NCI-H1930 (cell line): ENCODE results near the gene CHST12.

Experiments used
- DNase-seq, 2 experiments: peaks; one replicate each; lab custom pipeline; 2025; lab: John Stamatoyannopoulos, UW

Gene CHST12

DNA sequence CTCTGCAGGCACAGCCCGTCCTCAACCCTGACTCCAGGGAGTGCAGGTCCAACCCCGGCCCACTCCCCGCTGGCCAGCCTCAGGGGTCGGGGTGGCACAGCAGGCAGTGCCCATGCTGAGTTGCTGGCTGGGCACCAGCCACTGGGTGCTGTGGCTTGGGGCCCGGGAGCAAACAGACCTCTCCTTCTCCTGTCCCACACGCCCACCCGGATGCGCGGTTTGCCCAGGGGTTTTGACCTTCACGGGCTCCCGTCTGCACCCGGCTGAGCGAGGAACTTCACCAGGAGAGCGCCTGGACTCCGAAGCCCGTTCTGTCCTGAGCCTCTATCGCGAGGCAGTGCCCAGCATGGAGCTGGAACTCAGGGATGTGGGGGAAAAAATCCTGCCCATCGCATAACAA is 75.4 kb downstream of the CHST12 start:
- no peak for DNase-seq

DNA sequence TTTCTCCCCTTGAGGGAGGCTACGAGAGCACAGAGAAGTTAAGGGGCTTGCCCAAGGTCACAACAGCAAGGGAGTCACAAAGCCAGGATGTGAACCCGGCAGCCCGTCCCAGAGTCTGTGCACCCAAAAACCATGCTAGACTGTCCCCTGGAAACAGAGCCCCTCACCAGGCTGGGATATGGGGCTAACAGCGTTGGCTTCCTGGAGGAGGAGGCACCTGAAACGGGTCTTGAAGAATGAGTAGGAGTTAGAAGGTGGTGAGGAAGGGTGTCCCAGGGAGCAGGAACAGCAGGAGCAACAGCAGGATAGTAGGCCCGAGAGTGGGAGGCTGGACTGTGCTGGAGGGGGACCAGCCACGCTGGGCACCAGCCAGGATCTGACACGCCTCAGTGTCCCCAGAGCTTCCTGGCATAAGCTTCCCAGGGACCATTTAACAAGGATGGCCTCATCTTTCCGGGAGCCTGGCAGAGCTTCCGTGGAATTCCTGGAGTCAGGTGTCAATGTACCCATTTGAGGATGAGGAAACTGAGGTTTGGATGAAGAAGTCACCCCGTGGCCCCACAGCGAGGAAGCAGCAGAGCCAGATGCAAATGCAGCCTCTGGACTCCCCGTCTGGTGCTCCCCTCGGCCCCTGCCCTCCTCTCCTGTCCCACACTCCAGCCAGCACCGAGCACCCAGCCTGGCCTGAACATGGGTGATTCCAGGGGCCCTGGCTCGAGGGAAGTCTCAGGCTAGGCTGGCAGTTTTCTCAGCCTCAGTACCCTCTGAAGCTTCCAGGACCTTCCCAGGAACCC is 76.1 kb downstream of the CHST12 start:
- no peak for DNase-seq

DNA sequence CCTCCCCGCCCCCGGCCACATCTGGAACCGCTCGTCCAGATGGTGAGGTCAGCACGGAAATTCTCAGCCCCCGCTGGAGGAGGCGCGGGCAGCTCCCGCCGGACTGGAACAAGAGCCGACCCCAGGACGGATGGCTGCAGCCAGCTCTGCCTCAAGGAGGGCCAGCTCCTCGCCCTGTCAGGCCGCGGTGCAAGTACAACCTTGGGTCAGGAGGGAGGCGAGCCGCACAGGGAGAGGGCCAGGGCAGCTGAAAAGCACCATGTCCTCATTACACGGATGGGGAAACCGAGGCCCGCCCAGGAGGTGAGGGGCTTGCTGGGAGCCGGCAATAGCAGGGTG is 76.6 kb downstream of the CHST12 start:
- DNase-seq: no peak

DNA sequence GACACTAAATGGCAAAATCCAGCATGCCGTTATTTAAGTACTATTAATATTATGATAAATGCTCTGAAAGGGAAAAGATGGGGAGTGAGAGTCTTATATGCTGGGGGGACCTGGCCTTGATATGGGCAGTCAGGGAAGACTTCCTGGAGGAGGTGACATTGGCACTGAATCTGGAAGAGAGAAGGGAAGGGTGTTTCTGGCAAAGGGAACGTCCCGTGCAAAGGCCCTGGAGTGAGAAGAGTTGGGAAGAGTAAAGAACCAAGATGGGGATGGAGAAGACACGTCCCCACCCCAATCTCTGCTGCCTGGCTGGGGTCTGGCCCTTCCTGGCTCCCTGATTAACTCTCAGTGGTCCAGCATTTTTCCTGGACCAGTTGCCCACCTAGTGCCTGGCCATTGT is 77.8 kb downstream of the CHST12 start:
- DNase-seq: no peak

DNA sequence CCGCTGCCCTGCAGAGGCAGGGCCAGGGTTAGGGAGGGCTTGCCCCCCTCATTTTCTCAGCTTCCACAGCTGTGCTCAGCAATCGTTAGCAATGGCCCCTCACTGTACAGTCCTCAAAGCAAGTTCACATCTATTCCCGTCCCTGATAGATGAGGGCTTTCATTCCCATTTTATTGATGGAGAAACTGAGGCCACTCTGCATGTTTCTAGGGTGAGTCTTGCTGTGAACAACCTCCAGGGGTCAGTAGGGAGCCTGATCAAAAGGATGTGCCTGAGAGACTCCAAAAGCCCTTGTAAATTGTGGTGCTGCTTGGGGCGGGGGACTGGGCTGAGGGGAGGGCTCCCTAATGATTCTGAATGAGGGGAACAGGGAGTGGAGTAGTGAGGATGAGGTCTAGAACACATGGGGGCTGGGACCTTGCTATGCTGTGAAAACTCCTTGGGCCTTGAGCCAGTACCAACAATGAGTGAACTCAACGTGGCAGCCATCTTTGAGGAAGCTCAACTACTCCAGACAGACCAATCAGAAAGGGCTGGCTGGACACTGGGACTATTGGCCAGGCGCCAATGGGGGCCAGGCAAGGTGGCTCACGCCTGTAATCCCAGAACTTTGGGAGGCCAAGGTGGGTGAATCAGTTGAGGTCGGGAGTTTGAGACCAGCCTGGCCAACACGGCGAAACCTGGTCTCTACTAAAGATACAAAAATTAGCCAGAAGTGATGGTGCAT is 79.5 kb downstream of the CHST12 start:
- no peak for DNase-seq

DNA sequence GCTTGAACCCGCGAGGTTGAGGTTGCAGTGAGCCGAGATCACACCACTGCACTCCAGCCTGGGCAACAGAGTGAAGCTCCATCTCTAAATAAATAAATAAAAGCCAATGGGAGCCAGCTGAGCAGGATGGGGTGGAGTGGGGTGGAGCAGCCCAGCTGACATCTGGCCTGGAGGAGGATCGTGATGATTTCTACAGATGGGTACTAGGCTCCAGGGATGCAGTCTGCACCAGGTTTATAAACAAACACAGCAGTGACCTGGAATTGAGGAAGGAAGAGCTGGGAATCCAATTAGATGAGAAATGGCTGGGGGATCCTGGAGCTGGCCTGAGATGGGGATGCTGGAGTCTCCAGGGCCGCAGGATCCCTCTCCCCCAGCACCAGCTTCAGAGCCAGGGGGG is 80.1 kb downstream of the CHST12 start:
- no peak for DNase-seq

DNA sequence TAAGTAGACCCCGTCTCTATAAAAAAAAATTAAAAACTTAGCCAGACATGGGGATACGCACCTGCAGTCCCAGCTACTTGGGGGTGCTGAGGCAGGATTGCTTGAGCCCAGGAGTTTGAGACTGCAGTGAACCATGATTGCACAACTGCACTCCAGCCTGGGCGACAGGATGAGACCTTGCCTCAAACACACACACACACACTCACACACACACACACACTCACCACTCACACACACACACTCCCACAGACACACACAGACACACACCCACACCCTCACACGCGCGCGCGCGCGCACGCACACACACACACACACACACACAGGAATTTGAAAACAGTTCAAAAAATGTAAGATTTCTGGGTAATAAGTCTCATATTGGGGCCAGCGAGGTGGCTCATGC is 81.5 kb downstream of the CHST12 start:
- DNase-seq: no peak

DNA sequence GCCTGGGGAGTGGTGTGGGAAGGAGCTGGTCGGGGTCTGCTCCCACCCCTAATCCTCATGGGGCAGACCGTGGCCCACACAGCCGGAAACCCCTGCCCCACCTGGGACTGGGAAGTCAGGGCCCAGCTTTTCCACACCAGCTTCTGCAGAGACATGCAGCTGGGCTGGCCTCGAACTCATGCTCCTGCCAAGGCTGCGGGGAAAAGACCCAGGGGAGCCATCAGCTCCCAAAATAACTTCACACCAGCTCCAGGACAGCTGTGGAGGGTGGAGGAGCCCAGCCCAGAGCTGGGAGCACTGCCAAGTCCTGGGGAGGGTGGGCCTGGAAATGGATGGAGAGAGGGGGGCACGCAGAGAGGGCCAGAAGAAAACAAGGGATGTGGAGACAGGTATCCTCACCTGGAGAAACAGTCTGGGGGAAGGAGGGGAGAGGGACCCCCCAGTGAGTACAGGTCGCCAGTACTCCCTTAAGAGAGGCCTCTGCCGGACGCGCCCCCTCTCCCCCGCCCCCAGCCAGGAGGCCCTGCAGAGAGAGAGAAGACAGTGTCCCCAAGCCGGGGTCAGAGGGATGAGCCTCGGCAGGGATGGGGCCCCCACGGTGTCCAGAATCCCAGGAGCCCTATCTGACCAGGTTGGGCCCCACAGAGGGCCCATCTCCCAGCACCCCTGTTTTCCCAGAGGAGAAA is 84.3 kb downstream of the CHST12 start:
- no peak for DNase-seq

DNA sequence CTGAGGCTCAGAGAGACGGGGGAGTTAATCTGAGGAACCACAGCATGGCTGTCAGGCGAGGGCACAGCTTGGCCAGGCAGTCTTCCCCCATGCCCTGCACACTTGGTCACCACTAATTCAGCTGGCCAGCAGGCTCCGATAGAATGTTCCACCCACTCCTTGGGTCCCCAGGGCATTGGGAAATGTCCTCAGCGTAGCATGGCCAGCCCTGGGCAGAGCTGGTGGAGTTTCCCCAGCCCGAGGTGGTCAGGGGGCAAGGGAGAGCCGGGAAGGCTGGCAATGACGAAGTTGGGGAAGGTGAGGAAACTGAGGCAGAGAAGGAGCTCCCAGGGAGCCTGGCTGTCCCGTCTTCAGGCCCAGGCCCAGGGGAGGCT is 84.8 kb downstream of the CHST12 start:
- no peak for DNase-seq

DNA sequence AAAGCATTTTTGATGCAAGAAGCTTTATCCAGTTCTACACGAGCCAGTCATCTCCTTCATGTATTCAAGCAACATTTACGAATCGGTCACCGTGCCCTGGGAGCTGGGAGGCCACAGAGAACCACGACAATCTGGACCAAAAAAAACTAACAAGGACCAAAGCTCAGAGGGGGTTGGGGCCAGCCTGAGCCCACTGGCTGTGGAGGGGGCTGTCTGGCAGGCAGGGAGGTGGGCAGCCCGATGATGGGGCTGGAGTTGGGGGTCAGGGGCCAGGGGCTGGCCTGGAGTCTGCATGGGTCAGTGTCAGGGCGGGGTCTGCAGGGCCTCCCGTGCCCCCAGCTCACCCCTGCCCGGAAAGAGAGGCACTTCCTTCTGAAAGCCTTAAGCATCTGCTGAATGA is 85.3 kb downstream of the CHST12 start:
- no peak for DNase-seq

DNA sequence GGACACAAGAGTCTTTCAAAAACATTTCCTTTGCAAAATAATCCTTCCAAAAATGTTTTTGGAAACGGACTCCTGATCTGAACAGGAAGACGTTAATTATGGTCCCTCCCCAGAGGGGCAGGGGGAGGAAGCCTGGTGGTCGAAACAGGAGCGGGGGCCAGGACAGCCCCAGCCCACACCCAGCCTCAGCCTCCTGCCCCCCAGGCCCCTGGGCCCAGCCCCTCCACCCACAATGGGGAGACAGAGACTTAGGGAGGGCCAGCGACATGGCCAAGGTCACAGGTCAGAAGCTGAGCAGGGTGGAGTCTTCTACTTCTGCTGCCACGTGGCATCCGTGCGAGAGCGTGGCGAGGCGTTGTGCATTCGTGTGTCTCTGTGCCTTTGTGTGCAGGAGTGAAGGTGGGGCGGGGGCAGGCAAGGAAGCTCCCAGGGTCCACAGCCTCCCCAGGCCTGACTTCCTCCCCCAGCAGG is 86.8 kb downstream of the CHST12 start:
- DNase-seq: no peak

DNA sequence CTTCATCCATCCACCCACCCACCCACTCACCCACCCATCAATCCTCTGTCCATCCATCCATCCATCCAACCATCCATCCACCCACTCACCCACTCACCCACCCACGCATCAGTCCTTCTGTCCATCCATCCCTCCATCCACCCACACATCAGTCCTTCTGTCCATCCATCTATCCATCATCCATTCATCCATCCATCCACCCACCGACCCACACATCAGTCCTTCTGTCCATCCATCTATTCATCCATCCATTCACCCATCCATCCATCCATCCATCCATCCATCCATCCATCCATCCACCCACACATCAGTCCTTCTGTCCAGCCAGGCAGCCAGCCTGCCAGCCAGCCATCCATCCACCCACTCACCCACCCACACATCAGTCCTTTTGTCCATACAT is 88.6 kb downstream of the CHST12 start:
- DNase-seq: no peak

DNA sequence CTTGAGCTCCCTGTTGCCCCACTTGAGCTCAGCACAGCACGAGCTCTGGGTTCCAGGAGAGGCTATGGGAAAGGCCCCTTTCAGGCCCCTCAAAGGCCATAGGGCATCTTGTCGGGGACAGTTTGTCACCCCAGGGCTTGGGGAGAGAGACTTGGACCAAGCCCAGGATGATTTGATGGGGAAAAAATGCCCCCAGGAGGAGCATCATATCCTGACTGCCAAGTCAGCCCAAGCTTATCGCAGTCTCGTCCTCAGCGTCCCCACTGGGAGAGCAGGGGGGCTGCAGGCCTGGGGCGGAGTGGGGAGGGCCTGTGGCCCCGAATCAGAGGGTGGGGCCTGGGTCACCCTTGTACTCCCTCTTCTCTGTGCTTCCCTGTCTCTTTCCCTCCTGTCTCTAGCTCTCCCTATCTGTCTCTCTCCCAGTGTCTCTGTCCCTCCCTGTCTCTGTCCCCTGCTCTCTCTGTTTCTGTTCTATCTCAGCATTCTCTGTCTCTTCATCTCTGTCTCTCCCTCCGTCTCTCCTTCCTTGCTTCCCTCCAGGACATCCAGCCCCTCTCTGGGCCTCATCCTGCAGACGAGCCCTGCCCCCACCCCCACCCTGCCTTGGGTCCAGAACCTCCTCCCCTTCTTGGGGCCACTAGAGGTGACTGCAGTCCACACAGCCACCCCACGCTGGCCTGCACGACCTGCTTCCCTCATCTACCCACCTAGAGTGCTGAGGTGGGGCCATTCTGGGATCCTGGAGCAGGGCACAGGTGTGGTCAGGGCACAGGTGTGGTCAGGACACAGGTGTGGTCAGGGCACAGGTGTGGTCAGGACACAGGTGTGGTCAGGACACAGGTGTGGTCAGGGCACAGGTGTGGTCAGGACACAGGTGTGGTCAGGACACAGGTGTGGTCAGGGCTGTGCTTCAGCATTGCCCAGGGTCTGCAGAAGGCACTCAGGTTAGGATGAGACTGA is 90.1 kb downstream of the CHST12 start:
- no peak for DNase-seq

DNA sequence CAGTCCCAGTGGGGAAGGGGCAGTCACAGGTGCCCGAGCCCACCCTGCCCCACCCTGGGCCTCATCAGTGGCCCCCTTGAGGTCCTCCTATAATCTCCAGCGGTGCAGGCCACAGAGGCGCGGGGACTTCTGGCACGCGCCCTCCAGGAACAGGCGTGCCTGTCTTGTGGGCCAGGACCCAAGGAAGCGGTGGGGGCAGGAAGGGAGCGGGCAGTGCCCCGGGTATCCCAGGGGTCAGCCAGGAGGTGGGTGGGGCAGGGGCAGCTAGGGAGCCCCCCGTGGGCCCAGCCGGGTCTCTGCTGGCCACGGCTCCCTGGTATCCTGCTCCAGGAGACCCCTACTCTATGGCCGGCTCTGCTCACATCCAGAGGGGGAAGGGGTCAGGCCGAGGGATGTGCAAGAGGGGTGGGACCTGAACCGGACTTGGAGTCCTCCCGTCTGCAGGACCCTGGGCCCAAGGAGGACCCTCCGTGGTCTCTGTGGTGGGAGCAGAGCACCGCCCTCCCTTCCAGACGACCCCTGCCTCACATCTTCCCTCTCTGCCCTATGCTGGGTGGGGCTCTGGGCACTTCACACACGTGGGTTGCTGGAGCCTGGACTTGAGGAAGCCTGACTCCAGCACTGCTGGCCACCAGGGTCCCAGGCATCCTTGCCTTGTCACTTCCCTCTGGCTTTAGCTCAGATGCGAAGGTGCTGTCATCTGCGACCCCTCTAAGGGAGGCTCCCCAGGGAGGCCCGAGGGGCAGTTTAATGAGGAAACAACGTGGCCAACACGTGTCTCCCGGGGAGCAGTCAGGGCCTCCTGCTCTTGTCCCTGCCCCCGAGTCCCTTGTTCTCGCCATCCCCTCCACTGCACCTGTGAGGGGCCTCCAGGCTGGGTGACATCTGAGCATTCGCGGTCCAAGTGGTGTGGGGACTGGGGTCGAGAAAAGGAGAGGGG is 91.0 kb downstream of the CHST12 start:
- no peak for DNase-seq

DNA sequence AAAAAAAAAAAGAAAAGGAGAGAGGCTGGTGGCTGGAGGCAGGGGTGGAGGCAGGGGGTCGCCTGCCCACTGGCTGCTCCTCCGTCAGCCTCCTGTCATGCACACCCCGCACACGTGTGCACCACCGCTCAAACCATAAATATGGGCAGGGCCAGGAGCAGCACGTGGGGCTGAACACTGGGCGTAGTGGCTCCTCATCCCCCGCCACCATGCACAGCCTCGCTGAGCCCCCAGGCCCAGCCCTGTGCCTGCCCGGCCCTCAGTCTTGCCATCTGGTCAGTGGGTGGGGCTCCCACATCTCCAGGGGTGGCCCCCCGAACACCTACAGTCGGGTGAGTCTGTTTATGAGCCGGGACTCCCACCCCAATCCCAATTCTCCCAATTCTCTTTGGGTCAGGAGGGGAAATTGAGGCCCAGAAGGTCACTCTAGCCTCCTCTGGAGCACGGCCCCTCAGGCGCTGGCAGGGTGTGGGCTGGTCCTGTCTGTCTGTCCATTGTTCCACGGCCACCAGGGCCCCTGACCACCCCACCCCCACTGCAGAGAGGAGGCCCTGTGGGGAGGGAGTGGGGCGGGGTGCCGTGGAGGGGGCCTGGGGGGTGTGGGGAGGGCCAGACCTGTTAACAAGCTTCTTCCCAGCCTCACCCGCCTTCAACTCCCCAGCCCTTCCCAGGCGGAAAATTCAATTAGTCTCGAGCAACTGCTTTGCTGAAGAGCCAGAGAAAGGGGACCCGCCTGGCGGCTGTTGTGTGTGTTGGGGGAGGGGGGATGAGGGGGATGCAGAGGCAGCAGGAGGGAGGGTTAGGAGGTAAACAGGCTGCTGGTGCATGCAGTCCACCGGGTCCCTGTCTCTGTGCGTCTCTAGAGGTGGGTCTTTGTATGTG is 92.2 kb downstream of the CHST12 start:
- no peak for DNase-seq

DNA sequence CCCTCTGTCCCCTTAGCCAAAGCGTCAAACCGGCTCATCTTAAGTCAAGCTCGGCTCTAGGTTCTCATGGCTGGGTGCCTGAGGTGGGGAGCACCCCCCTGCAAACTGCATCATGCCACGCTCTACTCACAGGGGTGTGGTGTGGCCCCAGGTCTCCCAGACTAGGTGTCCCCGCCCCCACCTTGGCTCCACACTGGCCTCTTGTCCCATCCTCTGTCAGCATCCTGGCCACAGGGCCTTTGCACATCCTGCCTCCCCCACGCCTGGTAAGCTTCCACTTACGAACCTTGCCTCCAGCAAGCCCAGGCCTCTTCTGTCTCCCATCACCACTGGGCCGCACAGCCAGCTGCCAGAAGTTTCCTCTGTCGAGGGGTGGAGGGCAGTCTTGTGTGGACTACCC is 93.0 kb downstream of the CHST12 start:
- no peak for DNase-seq

DNA sequence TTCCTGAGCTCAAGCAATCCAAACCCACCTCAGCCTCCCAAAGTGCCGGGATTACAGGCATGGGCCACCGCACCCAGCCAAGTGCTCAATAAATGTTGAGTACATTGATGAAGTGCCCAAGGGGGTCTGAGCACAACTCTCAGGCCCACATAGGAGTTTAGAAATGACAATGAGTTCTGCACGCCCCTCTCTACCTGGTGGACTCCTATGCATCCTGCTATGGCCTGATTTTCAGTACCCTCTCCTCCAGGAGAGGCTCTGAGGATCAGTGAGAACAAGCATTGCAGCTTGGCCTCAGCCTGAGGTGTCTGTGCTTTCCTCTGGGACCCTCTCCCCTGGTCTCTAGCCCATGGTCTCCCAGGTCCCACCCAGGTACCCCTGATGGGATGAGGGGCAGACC is 93.7 kb downstream of the CHST12 start:
- DNase-seq: no peak

DNA sequence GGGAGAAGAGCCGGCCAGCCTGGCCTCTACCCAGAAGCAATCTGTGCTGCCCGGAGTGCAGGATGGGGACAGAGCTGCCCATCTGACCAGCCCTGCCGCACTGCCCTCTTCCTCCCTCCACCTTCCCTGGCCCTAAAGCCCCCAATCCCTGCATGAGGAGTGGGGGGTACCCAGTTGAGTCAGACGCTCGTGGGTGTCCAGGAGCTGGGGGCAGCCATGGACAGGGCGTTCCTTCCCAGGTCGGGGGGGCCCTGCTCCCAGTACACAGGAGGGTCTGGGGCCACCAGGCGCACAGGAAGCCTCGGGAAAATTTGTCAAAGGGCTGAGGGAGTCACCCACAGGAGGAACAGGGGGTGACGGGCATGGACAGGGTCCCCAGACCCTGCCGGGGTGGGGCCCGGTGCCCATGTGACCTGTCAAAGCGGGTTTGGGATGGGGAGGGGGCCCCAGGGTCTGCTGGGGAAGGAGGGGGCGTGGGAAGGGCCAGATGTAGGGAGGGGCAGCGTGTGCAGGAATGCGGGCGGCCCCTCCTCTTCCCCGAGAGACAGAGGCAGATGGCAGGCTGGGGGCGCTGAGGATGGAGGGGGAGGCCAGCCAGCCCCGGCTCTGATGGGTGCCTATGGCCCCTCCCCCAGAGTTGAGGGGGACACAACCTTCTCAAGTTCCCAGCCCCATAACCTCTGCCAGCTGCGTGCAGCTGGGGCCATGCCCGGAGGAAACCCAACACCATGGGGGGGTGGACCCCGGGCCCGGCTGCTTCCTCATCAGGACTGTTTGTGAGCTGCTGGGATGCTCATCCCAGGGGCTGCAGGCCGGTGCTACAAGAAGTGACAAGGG is 94.3 kb downstream of the CHST12 start:
- no peak for DNase-seq
